Epidermal melanocyte (primary cell): Measurements from ENCODE around the gene GDF9.
A peak's percentile ranks its signal among the peaks of the same experiment; 100 is the strongest.

Source experiments
- DNase-seq: peaks from one replicate; pipeline ENCODE4 v3.0.0; 2011; ENCODE audit warnings: low spot score; ENCODE audit not compliant: insufficient read length

Gene GDF9

GRCh38 chr5:132821350-132821749 is 44.9 kb downstream of the GDF9 start:
- no peak for DNase-seq

DNA sequence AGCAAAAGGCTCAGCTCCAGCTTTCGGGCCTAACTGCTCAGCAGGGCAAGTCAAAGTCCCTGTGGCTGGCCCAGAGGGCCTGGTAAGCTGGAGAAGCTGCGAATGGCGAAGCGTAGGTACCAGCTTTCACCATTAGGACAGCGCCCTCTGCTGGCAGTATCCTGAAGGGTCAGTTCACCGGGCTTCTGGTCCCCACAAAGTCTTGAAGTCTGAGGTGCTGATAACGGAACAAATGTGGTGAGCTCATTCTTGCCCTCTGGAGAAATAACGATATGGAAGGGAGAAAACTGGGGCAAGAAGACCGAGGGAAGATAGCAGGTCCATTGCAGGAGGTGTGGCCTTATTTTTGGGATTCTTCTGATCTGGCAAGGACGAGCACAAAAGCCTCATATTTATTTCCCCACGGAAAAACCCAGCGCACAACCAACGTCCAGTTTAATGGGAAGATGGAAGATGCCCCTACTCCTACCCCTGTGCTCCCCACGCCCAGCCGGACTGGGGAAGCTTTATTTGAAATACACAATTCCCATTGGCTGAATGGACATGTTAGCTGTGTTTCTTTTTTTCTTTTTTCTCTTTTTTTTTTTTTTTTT is 46.0 kb downstream of the GDF9 start:
- peak; percentile 98 for DNase-seq

DNA sequence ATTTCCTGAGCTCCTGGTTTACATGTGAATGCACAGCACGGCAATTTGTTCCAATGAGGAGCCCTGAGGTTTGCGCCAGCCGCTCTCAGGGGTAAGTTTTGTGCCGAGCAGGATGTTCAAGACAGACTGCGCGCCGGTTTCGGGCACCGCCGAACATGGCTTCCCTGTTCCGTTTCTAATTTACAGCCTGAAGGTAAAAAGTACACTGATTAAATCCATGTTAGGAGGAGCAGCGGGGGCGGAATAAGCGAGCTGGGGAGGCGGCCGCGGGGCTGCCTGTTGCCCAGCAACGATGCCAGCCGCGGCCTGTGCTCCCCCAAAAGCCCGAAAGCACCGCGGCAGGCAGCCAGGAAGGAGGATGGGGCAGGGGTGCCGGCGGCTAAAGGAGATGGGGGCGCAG is 46.8 kb downstream of the GDF9 start:
- no peak for DNase-seq

DNA sequence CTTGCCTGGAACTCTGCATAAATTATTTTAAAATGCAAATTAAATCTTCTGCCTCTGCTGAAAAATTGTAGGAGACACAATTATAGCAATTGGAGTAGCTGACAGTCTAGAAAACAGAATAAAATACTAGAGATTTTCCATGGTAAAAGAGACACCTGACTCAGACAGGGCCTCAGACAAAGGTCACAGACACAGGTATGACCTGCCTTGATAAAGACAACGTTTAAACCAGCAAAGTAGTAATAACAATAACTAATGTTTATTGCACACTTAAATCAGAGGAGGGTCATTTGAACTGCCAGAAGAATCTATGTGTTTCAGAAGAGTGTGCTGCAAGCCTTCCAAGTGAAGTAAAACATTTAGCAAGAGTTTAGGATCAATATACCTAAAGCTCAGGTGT is 49.3 kb downstream of the GDF9 start:
- DNase-seq = no peak

DNA sequence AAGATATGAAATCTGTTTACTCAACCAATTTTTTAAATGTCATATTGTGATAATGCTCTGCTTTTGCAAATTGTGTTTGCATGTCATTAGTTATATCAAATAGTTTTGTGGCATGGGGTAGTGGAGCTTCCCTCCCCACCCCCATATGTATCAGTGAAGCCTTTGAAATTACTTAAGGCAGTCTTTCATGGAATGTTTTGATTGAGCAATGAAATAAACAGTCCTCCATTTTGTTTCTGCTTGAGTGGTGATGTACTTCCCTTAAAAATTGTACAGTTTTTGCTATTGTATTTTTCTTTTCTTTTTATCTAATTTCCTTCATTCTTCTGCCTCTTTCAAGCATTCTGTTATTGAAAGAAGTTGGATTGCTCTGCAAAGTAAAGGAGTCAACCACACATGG is 49.7 kb downstream of the GDF9 start:
- no peak for DNase-seq

DNA sequence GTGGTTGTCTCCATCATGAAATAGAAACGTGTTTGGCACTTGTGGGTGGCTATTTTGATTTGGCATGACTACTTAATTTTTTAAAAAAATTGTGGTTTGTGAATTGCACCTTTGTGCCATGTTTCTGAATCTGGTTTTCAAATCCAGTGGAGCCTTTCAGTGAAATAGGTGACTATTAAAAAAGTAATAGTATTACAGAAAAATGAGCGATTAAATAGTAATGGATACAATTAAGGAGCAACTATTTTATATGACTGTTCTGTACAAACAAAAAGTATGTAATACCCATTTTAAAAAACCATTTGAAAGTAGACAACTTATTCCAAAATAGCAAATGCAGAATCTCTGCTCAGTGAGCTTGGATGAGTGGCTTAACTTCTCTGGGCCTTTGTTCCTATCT is 50.2 kb downstream of the GDF9 start:
- no peak for DNase-seq

- DNase-seq = no peak
Observed at GRCh38 chr5:132815454-132815853, 50.8 kb downstream of the GDF9 start.

- DNase-seq = no peak
Observed at GRCh38 chr5:132814503-132815294, 51.6 kb downstream of the GDF9 start.

DNA sequence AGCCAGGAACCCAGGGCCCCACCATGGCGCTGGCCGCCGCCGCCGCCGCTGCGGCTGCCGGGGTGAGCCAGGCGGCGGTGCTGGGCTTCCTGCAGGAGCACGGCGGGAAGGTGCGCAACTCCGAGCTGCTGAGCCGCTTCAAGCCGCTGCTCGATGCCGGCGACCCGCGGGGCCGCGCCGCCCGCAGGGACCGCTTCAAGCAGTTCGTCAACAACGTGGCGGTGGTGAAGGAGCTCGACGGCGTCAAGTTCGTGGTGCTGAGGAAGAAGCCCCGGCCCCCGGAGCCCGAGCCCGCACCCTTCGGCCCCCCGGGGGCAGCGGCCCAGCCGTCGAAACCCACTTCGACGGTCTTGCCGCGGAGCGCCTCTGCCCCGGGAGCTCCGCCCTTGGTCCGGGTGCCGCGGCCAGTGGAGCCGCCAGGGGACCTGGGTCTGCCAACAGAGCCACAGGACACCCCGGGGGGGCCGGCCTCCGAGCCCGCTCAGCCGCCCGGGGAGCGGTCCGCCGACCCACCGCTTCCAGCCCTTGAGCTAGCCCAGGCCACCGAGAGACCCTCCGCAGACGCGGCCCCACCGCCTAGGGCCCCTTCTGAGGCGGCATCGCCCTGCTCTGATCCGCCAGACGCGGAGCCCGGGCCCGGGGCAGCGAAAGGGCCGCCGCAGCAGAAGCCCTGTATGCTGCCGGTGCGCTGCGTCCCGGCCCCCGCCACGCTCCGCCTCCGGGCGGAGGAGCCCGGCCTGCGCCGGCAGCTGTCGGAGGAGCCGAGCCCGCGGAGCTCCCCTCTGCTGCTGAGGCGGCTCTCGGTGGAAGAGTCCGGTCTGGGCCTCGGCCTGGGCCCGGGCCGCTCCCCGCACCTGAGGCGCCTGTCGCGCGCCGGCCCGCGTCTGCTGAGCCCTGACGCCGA is 52.4 kb downstream of the GDF9 start:
- DNase-seq = no peak

DNA sequence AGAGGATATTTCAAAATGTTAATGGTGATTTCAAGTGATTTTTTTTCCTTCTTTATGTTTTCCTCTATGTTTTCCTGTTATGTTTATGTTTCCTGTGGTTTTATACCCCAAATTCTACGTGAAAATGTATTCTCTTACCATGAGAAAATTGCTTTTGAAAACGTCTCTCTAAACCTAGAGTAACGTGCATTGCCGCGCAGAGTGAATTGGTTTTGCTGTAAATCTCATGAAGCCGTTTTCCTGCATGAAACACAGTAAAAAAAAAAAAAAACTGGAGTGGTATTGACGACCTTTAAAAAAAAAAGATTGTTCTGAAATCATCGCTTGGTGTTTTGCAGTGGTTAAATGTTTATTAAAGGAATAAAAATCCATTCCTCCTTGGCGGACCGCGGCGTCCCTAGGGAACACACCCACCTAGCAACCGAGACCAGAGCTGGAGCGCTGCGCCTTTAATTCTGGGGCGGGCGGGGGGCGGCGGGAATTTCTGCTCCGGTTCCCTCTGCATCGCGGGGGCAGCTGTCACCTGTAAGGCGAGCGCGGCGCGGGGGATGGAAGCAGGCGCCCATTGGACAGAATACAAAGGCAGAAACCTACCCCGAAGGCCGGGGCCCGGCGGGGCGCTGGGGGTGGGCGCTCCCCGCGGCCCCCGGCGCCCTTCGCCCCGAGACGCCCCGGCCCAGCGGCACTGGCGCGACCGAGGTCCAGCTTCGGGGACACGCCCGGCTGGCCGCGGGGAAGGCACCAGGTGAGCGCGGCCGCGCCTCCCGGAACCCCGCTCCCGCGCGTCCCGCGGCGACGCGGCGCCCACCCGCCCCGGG is 53.3 kb downstream of the GDF9 start, which contains the start of gene SOWAHA:
Gene SOWAHA (plus strand): TSS at position 522 of the 818 bp plus-strand sequence. CDS start 320 bp downstream, outside the sequence.
- no peak for DNase-seq

- no peak for DNase-seq
Observed at GRCh38 chr5:132812123-132812765, 54.0 kb downstream of the GDF9 start.
